T-helper 22 cell (primary cell): ENCODE results near the gene PRICKLE3.

Experiments
- DNase-seq: peaks from one replicate; pipeline ENCODE4 v3.0.0-alpha.2; 2020; ENCODE audit warnings: low read depth

The PRICKLE3 gene

DNA sequence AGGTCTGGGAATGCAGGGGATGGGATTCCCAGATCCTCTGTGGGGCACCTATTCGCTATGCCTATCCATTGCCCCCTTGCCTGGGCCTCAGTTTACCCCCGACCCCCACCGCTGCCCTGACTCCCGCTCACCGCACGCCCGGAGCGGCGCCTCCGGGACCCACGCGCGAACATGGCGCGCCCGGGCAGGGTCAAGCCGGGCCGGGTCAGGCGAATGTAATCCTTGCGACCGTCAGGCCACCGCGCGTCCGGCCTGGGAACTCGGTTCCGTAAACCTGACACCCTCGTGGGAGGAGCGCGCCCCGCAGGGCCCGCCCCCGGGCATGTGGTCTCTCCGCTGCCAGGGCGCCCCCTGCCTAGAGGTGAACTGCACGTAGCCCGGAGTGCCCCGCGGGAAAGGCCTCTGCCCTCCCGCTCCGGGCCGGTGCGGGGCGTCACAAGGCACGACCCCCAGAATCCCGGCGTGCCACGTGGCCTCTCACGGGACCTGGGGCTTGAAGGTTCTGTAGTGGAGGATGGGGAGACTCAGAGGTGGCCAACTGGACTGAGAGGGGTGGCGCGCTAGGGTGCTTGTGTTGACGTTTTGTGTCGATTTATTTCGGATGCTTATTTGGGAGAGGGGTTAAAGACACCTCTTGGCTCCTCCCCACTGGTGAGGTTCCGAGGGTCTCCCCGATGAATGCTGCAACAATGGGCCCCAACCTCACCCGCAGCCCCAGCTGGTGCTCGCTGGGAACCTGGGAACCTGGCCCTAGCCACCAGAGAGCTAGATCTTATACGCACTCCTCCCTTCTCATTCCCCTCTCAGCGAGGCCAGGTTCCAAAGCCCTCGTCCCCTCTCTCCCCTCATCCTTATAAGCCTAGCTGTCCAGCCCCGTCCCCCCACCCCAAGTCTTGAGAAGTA, at the start of gene PRICKLE3:
Gene PRICKLE3 (minus strand): TSS at position 249 of the 903 bp plus-strand sequence. CDS start 76 bp downstream, at position 173.
- peak; percentile 53 for DNase-seq

DNA sequence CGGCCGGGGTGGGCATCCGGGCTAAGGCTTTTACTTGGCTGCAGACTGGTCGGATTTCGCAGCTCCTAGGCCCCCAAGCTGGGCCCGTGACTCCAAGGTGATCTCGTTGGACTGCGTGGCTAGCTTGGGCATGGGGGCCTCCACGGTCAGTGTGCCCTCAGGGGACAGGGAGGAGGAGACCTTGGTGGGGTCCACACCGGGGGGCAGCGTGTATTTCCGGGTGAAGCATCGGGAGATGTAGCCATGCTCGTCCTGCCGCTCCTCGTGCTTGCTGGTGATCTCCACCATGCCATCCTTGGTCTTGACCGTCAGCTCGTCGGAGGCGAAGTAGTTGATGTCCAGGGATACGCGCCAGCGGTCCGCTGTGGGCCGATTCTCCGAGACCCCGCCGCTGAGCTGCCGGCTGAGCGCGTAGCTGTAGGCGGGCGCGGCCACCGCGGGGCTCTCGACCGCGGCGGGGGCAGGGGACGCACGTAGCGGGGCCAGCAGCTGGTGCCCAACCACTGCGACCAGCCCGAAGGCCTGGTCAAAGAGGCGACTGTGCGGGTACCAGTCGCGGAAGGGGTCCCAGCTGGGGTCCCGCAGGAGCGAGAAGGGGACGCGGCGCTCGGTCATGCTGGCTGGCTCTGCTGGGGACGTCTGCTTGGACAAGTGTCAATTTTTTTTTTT, 47.8 kb upstream of the PRICKLE3 start:
- no peak for DNase-seq

DNA sequence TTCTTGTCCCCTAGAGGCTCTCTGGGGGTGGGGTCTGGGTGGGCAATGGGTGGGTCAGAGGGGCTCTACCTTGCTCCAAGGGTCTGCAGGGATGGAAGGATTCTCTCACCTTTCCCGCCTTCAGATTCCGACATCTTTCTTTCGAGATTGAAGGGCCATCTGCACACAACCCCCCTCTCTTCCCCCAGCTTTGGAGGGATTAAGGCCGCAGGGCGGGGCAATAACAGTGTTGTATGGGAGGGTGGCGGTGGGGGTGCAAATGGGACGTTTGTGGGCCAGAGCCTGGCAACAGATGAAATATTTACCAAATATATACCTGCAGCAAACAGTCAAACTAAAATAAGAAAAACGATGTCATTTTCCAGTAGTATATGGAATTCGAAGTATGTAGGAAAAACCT, 47.0 kb upstream of the PRICKLE3 start, which contains the start of gene CACNA1F:
Gene CACNA1F (minus strand): TSS at position 165 of the 400 bp plus-strand sequence. CDS start 31 bp downstream, at position 134.
- no peak for DNase-seq

- no peak for DNase-seq
These were observed 46.4 kb upstream of the PRICKLE3 start for GRCh38 chrX:49232525-49232924.

DNA sequence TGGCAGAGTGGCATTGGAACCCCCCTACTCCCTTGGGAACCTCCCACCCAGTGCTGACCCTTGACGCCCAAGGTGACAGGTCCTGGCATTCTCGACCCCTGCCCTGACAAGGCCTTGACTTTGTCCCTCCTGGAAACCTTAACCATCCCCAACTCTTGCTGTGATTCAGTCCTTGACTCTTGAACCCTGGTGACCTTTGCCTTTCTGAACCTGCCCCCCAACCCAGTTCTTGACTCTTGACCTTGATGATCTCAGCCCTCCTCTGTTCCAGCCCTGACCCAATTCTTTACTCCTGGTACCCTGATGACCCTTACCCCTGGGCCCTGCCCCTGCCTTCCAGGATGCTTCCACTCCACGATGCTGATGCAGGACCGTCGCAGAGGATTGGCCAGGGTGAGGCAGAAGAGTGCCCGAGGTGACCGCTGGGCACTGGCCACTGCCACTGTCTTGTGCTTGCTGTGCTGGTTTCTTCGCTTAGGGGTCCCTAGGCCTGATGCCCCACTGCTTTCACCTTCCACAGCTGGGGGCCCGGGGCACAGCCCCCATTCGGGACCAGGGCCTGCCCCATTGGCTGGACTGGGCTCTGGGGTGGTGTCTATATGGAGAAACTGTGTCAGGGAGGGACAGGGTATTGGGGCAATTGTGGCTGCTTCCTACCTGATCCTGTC, 45.3 kb upstream of the PRICKLE3 start:
- no peak for DNase-seq

DNA sequence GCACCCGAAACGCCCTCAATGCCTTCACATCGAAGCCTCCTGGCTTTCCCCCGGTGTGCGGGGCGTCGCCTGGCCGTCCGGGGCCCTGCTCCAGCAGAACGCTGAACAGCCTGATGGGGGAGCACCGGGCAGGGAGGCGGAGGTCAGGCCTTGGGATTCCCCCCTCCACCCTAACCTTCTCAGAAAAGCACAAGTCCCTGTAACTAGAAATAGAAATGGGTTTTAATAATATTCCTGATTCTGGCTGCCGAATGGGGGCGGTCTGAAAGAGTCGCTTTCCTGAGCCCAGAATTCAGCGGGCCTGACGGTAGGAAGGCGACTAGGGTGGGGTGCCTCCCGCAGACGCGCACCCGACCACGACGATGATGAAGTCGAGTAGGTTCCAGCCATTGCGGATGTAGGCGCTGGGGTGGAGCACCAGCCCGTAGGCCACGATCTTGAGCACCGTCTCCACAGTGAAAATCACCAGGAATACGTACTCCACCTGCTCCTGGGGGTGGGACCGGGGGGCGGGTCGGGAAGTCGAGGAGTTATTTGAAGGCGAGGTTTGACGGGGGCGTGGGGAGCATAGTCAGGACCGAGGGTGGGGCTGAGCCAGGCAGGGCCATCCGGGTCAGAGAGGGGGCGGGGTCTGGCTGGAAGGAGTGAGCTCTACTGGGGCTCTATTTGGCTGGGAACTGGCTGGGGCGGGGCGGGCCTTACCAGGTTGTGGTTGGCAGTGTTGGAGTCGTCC, 44.5 kb upstream of the PRICKLE3 start:
- peak; percentile 32 for DNase-seq

DNA sequence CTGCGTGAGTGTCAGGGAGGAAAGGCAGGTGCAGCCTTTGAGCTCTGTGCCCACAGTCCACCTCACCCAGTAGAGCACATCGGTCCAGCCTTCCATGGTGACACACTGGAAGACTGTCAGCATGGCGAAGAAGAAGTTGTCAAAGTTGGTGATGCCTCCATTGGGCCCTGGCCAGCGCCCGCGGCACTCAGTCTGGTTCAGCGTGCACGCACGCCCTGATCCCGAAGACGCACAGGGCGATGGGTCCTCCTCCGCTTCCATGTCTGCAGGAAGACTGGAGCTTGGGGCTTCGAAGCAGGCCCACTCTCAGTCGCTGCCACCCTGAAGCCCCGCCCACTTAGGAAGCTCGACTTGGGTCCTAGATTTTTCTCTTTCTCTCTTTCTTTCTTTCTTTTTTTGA, 42.0 kb upstream of the PRICKLE3 start:
- no peak for DNase-seq

DNA sequence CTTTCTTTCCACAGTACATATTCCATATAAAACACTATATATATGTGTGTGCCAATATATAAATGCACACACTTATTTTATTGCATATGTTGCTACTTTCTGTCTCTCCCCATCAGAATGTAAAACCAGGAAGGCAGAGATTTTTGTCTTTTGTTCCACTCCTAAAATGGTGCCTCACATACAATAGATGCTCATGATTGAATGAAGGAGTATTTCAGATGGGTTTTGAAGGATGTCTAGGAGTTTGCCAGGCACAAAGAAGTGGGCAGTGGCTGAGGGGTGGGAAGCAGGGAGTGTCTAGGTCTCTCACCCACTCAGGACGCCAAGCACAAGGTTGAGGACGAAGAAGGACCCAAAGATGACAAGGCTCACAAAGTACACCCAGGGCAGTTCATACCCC, 41.6 kb upstream of the PRICKLE3 start:
- DNase-seq: no peak

DNA sequence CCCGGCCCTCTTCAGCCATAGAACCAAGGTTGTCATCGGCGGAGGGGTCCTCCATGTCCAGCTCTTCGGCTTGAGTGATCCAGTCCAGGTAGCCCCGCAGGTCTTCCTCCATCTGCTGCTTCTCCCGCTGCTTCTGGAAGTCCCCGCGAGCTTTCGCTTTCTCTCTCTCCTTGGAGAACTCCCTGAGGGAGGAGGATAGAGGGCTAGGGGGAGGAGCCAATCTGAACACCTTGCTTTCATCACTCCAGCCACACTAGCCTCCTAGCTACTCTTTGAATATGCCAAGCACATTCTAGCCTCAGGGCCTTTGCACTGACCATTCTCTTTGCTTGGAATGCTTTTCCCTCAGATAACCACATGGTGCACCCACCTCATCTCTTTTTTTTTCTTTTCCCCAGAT, 40.8 kb upstream of the PRICKLE3 start:
- DNase-seq: no peak

DNA sequence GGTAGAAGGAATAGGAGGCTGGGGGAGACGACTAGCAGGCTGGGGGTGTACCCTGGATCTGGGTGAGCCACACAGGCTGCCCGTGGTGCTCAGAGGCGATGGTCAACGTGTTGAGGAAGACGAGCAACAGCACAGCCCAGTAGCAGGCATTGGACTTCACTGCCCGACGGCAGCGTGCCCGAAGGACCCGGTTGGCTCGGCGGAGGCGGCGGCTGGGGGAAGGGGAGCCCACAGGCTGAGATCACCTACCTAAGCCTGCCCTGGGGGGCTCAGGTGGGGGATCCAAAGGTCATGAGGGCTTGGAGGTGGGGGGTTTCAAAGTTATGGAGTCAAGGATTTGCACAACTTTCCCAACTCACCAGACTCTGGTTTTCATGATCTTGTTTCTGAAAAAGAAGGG, 39.7 kb upstream of the PRICKLE3 start:
- no peak for DNase-seq

- no peak for DNase-seq
These were observed 35.7 kb upstream of the PRICKLE3 start for GRCh38 chrX:49221868-49222267.

DNA sequence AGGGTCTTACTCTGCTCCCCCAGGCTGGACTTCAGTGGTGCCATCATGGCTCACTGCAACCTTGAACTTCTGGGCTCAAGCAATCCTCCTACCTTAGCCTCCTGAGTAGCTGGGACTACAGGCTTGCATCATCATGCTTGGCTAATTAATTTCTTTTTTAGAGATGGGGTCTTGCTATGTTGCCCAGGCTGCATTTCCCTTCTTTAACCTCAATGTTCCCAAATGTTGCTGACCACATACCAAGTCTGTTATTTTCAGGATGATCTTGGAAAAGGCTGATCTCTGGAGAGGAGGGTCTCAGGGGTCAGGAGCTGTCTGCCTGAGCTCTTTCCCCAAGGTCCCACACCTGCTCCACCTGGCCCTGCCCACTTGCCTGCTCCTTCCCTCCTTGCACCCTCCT, 33.9 kb upstream of the PRICKLE3 start:
- no peak for DNase-seq

- no peak for DNase-seq
These were observed 28.9 kb upstream of the PRICKLE3 start for GRCh38 chrX:49214996-49215526.

- no peak for DNase-seq
These were observed 28.2 kb upstream of the PRICKLE3 start for GRCh38 chrX:49214416-49214815.

GRCh38 chrX:49212861-49213260, 26.7 kb upstream of the PRICKLE3 start:
- no peak for DNase-seq

GRCh38 chrX:49212209-49212608, 26.0 kb upstream of the PRICKLE3 start:
- no peak for DNase-seq

DNA sequence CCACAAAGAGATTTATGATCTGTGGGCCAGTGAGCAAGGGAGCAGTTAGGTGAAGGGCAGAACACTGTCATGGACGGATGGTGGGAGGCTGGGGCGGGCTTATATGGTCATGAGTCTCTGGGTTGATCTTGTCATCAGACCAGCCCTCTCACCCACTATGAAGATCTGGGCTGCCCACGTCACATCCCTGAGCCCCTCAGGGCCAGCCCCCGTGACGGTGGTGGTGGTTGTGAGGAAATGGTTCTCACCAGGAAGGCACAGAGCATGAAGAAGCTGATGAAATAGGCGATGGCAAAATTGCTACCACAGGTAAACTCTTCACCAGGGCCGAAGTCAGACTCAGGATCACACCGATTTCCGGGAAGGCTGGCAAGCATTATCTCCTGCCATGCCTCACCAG, 24.9 kb upstream of the PRICKLE3 start:
- no peak for DNase-seq

DNA sequence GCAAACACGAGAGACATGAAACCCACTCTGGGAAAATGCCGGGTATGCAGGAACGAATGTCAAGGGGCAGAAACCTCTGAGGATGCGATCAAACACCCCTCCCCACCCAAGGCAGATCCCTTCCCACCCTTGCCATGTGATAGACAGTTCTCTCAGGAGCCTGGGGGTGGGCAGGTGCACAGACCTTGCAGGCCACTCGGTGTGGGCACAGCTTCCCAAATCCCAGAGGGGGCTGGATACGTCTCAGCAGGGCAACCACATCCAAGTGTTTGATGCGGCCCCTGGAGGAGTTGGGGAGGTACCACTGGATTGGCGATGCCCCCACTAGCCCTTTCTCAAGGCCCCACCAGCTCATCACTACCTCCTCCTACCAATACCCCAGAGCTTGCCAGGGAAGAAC, 24.2 kb upstream of the PRICKLE3 start:
- DNase-seq: no peak

GRCh38 chrX:49209434-49210251, 23.5 kb upstream of the PRICKLE3 start:
- DNase-seq: no peak

DNA sequence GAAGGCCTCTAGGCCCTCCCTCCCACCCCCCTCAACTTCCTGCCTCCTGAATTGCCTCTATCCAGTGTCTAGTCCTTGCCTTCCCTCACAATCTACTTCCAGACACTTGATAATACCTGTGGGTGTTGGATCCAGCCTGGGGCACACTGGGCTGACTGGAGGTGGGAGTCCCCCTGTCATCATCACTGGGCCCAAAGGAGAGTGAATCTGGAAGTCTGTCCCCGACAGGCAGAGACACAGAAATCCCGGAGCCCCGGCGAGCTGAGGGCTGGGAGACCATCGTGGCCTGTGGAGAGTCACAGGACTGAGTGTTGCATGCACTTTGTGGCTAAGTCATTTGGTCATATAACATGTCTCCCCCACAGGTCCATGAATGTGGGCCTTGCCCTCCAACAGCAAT, 22.2 kb upstream of the PRICKLE3 start:
- no peak for DNase-seq

- DNase-seq: no peak
These were observed 20.4 kb upstream of the PRICKLE3 start for GRCh38 chrX:49206543-49206942.
